CD4-positive, alpha-beta T cell treated with Interleukin-1 beta for 1 hour (primary cell): Measurements from ENCODE around the gene CALN1.

ENCODE experiments used
- DNase-seq, 2 donors: peaks; one replicate each; pipeline ENCODE4 v3.0.0-alpha.2; 2020 to 2022

The CALN1 gene

DNA sequence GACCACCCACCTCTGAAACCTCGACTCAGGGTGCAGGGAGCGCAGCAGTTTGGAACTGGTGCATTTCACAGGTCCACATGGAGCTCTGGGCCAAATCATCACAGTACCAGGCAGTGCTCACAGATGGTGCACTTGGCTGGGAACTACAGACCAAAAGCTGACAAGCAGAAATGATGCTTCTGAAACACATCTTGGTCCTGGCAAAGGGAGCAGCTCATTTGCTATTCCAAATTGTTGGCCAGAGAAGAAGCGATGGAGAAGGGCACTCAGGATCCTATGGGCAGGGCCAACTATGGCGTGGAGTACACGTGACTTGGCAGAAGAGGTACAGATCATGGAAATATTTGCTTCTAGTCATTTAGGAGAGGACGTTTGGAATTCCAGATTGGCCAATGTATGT is 383.9 kb downstream of the CALN1 start:
- DNase-seq: no peak

DNA sequence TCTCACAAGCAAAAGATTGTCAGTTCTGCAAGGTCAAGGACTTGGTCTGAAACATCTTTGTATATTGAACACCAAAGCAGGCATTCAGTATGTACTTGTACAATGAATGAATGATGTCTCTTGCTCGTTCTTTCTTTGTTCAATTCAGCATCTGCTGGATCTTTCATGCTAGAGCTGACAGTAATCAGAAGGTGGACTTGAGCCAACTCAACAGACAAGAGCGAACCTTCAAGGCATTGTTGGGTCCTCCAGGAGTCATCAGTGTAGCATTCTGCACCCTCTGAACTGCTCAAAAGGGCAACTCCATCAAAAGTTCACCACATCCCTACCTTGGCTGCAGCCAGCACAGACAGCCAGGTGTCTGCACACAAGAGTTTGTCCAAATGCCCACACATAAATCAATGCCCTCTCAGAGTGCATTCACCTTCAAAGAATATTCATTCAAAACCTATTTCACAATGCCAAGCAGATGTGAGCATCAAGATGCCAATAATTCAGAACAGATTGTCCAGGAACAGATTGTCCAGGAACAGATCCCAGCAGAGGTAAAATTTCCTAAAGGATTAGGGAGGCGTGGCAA is 386.7 kb downstream of the CALN1 start:
- DNase-seq: no peak

DNA sequence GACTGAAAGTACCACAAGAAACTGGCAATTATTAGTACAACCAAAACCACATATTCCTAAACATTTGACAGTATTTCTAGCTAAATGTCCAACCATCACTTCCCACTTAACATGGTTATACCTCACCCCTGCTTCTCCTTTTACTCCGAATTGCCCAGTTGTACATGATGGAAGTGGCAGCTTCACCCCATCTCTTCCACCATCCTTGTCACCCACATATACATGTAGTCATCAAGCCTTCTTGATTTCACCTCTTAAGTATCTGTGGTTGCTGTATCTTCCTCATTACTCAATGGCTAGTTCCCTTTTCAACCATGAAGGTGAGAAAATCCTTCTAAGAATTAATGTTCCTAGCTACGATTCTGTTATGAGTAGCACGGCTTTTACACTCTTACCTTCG is 388.2 kb downstream of the CALN1 start:
- no peak for DNase-seq

DNA sequence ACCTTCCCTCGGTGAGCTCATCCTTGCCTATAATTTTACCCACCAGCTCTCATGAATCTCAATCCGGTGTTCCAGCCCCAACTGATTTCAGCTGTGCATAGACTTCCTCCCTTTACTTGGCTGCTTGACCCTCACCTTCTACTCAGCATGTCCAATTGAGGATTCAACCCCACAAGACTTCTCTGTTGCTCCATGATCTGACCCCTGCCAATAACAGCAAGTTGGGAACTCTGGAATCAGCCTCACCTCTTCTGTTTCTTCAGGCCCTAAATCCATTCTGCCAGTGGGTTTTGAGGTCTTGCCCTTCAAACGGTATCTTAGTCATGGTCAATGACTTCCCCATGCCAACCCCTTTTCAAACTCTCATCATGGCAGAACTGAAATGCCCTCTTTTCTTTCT is 390.4 kb downstream of the CALN1 start:
- DNase-seq: no peak

DNA sequence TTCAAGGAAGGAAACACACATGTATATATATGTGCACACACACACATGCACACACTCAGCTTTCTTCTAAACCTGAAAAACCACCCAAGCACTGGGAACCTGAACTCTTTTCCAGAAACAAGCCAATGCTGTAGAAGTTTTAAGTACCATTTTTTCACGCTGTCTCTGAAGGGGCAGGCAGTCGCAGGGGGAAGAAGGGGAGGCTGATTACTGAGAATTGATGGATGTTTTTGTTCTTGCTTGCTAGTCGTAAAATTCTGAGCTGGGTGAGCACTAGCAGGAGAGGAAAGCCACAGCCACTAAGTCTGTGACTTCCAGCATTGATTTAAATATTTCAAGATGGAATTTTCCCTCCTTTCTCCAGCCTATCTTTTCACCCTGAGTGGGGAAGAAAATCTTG is 391.8 kb downstream of the CALN1 start:
- DNase-seq: no peak

DNA sequence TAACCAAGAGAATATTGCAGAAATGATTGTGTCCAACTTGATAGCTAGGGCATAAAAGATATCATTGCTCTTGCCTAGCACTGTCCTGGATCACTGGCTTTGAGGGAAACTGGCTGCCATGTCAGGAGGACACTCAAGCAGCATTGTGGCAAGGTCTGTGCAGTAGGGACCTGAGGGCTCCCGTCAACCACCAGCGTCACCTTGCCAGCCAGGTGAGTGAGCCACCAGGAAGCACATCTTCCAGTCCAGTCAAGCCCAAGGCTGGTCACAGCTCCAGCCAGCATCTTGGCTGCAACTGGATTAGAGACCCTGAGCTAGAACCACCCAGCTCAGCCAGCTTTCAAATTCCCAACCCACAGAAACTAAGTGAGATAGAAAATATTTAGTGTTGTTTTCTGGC is 392.7 kb downstream of the CALN1 start:
- no peak for DNase-seq

DNA sequence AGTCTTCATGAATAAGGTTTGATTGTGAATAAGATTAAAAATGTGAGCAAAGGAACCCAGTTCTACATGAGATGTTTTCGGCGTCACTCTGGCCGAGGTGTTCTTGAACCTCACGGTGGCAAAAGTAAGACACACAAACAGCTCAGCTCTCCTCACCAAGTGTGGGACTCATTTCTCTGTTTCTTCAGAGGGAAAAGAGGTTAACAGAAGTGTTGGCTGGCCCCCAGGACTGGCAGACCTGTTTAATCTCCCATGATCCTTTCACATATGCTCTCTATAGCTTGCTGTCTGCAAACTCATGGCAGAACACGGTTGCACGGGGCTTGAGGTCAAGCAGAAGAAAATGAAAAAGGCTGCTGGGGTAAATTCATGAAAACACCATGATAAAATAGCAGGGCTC is 394.4 kb downstream of the CALN1 start:
- no peak for DNase-seq

DNA sequence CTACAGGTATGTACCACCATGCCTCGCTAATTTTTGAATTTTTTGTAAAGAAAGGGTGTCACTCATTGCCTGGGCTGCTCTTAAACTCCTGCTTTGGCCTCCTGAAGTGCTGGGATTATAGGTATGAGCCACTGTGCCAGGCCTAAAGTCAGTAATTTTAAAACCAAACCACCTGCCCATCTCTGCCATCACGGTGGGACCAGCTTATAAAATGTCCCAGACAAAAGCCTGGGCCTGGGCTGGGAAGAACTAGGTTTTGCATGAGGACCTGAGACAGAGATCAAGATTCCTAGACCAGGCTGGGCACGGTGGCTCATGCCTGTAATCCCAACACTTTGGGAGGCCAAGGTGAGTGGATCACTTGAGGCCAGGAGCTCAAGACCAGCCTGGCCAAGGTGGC is 395.6 kb downstream of the CALN1 start:
- no peak for DNase-seq

DNA sequence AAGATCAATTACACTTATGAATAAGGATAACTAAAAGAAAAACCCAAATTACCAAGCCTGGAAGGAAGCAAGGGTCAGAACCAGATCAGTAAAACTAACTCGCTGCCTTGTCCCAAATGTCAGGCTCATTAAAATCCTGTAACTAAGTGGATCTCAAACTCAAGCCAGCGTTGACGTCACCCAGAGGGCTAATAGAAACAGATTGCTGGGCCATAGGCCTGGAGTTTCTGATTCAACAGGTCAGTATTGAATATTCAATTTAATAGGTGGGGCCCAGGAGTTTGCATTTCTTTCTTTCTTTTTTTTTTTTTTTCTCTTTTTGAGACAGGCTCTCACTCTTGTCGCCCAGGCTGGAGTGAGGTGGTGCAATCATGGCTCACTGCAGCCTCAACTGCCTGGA is 397.0 kb downstream of the CALN1 start:
- DNase-seq: no peak

DNA sequence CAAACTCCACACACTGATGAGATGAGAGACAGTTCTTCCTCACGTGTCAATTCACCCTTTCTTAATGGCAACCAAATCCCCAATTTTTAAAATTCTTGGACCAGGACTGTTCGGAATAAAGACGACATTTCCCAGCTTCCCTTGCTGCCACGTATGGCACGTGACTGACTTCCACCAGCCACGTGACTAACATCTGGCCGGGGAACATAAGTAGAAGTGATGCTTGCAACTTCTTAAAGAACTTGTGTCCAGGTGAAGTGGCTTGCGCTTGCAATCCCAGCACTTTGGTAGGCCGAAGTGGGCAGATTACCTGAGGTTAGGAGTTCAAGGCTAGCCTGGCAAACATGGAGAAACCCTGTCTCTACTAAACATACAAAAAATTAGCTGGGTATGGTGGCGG is 405.1 kb downstream of the CALN1 start:
- no peak for DNase-seq

DNA sequence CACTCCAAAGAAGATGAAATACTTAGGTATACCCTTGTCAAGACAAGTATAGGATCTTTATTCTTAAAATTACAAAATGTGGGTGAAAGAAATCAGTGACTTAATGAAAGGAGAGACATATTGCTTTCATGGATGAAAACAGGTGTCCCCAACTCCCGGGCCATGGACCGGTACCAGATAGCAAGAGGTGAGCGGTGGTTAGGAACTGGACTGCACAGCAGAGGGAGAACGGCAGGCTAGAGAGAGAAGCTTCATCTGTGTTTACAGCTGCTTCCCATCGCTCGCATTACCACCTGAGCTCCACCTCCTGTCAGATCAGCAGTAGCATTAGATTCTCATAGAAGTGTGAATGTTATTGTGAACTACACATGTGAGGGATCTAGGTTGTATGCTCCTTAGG is 408.9 kb downstream of the CALN1 start:
- no peak for DNase-seq

DNA sequence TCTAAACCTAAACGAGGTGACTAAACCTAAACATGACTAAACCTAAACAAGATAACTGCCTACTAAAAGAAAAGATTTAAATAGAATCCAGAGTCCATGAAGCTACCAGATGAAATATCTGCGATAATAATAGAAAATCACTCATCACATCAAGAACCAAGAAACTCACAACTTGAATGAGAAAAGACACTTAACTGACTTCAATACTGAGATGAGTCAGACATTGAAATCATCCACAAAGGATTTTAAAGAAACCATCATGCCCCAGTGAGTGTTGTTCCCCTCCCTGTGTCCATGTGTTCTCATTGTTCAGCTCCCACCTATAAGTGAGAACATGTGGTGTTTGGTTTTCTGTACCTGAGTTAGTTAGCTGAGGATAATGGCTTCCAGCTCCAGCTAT is 416.0 kb downstream of the CALN1 start:
- no peak for DNase-seq

DNA sequence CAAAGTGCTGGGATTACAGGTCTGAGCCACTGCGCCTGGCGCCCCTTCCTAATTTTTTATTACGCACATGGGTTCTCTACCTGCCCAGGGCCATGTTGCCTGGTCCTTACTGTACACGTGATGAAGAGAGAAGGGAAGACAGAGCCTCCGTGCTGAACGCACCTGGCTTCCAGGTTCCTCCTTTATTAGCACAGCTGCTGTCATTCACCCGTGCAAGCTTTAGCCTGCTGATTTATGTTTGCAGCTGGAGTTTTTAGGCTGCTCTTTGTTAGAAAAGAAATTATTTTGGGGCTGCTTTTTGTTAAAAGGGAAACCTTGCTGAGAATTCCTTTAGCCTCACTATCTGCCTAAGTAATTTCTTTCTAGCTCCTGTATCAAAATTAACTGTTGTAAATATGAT is 417.0 kb downstream of the CALN1 start:
- DNase-seq: no peak

DNA sequence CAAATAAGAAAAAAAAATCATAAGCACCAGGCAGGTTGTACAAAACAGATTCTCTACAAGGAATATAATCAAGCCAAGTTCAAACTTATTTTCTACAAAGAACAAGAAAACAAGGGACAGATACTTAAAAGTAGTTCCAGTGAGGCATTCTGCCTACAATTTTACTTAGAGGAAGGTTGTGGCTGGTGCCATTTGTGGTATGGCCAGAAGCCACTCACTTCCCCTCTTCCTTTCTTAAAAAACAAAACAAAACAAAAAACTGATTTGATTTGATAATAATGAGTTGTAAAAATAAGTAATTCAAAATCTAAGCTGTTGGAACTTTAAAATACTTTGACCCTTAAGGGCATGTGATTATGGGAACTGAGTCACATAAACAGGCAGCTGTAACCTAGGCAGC is 420.6 kb downstream of the CALN1 start:
- no peak for DNase-seq

DNA sequence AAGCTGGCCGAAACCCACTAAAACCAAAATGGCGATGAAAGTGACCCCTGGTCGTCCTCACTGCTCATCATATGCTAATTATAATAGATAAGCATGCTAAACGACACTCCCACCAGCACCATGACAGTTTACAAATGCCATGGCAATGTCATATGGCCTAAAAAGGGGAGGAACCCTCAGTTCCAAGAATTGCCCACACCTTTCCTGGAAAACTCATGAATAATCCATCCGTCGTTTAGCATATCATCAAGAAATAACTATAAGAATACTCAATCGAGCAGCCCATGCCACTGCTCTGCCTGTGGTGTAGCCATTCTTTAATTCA is 422.0 kb downstream of the CALN1 start:
- no peak for DNase-seq

DNA sequence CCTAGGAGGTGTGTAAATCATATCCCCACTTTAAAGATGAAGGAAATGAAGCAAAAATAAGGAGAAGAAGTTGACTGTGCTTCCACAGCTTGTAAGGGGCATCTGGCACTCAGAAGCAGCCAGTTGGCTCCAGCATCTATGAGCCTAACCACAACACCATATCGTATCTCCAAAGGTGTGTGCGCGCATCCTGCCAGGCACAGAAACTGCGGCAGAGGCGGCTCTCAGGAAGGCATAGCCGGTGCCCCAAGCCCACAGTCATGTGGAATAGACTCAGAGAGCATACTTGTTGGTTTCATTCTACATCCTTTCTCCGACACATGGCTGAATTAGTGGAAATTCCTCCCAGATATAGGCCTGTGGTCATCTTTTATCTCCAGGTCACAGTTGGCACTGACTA is 423.9 kb downstream of the CALN1 start:
- no peak for DNase-seq

DNA sequence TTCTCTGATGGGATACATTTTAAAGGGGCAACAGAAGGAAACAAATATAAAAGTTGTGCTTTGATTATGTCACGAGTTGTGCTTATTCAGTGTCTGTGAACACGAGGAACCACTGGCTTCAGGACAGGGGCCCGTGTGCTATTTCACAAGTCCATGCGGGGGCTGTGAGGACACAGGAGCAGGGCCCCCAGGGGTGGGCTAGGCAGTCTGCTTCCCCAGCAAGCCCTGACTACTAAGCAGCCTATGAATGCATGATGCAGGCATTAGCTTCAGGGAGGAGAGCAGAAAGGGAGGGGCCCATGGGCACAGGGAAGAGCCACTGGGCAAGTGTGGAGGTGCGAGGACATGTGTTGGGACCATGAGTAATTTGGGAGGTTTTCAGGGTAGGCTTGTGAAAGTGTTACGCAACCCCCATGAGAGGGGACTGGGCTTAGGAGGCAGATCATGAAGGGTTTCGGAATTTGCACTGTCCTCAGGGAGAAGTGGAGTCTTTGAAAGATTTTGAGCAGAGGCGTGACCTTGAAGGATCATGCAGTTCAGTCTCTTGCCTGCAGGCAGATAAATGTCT is 424.9 kb downstream of the CALN1 start:
- DNase-seq: no peak

DNA sequence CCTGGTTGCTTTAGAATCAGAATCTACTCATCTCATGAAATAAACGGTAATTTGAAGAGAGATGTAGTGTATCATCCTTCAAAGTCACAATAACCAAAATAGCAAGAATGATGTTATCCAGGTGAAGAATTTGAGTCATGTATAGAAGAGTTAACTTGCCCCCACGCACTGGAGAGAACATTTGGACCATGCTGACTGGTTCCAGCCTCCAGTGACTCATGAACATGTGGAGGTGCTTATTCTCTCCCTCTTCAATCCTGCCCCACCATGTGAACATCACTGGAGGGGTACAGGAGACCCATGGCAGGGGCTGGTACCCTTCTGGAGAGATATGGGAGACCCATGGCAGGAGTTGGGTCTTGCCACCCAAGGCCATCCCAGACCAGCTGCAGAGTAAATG is 427.8 kb downstream of the CALN1 start:
- DNase-seq: no peak

DNA sequence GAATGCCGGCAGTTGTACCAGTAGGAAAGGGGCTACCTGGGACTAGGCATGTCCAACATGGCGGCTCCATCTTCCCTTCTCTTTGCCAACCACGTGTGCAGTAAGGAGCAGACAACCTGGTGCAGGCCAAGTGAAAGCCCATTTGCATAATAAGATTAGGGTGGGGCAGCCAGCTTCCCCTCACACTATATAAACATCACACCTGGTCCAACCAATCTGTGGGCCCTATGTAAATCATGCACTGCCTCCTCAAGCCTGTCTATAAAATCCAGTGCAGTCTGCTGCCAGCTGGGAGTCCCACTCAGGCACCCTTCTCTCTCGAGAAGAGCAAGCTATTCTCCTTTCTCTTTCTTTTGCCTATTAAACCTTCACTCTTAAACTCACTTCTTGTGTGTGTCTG is 429.3 kb downstream of the CALN1 start:
- DNase-seq: no peak

DNA sequence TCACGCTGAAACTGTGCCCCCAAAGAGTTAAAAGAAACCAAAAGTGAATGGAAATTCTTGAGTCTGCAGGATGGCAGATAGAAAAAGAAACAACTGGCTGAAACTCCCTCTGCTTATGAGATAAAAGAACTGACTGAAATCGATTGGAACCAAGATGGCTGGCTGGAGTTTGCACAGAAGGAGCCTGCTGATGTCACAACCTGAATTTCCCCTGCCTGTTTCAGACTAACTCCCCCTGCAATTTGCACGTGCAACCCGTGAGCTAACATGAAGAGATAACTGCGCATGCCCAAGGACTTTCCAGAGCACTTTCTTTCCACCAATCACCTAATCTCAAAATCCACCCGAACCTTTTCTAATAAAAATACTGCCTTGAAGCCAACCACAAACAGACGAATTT is 435.5 kb downstream of the CALN1 start:
- DNase-seq: no peak

DNA sequence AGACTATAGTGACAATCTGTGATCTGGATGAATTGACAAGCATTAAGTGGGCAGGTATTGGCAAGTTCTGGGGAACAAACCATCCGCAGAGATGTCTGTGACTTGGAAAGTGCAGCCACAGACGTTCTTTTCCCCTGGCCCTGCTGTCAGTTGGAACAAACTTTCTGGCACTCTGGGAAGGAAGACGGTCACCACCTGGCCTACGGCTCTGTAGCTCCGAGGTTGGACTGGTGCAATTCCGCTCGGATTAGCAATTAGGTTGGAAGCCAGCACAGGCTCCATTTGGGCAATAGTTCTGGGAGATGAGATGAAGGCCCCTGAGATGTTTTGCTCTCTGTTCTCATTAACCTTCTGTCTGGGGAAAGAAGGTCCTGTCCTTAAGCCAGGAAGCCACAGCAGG is 437.5 kb downstream of the CALN1 start:
- no peak for DNase-seq

DNA sequence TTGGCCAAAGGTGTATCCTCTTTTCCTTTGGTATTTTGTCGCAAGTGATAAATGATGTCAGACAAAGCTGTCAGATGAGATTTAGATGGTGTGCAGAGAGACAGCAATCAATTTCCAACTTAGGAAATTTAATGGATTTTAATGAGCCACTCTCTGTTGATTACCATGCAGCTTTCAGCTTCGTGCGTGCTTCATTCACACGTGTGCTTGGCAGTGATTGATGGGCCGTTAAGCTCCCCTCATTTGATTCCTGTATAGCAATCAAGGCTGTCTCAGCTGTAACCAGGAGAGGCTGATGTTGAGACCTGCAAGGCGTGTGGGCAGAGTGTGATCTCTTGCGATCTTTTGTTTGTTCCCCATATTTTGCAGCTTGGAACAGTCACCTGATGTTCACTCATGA is 439.6 kb downstream of the CALN1 start:
- DNase-seq: no peak

DNA sequence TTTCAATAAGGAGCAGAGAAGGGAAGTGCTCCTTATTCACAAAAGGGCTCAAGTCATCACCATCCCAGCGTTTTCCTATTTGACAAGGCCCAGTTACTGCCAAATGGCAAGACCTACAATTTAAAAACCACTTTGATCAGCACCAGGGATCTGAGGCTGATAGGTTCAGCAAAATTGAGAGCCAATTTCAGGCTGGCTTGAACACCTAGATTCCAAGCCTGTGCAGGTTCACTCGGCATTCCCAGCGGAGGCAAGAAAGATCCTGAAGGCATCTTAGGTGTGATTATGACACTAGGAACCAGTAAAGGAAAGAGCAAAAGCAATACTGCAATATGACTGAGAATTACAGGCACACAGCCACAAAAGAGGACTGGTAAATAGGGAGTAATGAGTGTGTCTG is 441.4 kb downstream of the CALN1 start:
- no peak for DNase-seq

DNA sequence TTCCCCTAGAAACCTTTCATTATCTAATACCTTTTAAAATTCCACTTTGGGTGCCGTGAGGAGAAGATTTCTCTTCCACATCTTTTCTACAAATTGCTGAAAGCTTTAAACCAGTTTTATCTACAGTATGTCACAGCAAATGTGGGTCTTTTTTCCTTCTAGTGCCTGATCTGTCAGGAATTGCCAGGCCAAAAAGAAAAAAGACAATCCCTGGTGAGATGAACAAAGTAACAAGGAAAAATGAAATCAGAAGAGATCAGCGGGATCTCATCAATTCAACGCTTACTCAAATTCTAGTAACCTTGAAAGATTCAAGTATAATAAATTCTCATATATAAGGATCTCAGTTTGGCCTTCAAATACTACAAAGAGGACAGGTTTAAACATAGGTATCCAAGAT is 449.5 kb downstream of the CALN1 start:
- DNase-seq: no peak

DNA sequence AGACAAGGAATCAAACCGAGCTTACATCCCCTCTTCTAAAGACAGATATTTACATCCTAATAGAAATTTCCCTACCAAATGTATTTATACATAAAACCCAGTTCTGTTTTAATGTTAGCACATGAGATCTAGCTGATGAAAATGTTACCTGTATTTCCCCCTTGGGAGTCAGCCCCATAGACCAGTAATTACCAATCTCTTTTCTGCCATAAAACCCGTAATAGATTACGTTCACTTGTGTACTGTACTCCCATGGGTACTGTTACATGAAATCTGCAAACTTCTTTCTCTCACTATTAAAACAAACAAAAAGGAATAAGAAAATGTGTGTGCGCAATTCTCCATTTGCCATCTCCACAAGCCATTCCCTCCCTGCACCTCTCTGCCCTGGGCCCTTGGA is 450.9 kb downstream of the CALN1 start:
- no peak for DNase-seq

DNA sequence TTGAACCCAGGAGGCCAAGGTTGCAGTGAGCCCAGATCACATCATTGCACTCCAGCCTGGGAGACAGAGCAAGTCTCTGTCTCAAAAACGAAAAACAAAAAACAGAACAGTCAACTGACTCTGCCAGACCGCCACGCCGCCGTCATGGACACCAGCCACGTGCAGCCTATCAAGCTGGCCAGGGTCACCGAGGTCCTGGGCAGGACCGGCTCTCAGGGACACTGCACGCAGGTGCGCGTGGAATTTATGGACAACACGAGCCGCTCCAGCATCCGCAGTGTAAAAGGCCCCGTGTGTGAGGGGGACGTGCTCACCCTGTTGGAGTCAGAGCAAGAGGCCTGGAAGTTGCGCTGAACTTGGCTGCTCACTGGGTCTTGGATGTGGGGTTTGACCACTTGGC is 470.0 kb downstream of the CALN1 start:
- DNase-seq: no peak
